ENCODE results near the gene CEACAM18. TPM values are rescaled to one million over a fixed set of nuclear protein-coding genes. Genes with fewer than 3 reads are reported as not detected.

Gene CEACAM18
- total and polyA plus RNA-seq, 10 of the 15 experiments (the other 5 are each of a cell fraction or from before 2014, with no cell fraction given): not detected

- no peak for TF ChIP-seq RB1 (IDR thresholded peaks at IDR 0.05; ENCODE audit: borderline replicate concordance)
- no peak for TF ChIP-seq NR2C1 (IDR thresholded peaks at IDR 0.05)
- TF ChIP-seq WRNIP1 (IDR thresholded peaks at IDR 0.05; ENCODE audit: borderline replicate concordance, low read depth, low read length): no peak
- TF ChIP-seq DPF2 (IDR thresholded peaks at IDR 0.05): peak; percentile 66; the same call in 1 of the 2 replicates
- TF ChIP-seq IRF5 (IDR thresholded peaks at IDR 0.05; ENCODE audit: borderline replicate concordance): no peak
These were observed 53.3 kb downstream of the CEACAM18 start, which contains the start of gene SIGLEC6 (continued) for GRCh38 chr19:51531349-51532315.

- Histone ChIP-seq H3K36me3 (ENCODE audit: control insufficient read depth in 2 of 2, insufficient read depth in 2 of 2, low read length in 1 of 2) (no peaks in the 10 kb centered on the region), H3K4me2 (ENCODE audit: control insufficient read depth, insufficient read depth) (peak overlapping the region; percentile 50), H4K20me1 (ENCODE audit: control insufficient read depth, insufficient read depth) (no peaks in the 10 kb centered on the region), H3K27ac (ENCODE audit: control insufficient read depth, insufficient read depth) (no peak overlapping the region; the same call in 1 of the 2 replicates), H2AFZ (ENCODE audit: control insufficient read depth, low read depth, low read length) (no peak overlapping the region), H3K4me1 (ENCODE audit: control insufficient read depth, insufficient read depth, low read length) (peaks cover 11% of the 10 kb centered on the region), H3K79me2 (ENCODE audit: control insufficient read depth, insufficient read depth, low read length) (no peaks in the 10 kb centered on the region), H3K27me3 (replicated peaks in 1 of 2; ENCODE audit: control insufficient read depth in 2 of 2, insufficient read depth in 2 of 2, low read length in 1 of 2) (no peaks in the 10 kb centered on the region), H3K9ac (ENCODE audit: control insufficient read depth, insufficient read depth, low read length) (no peak overlapping the region), H3K4me3 (peak overlapping the region; percentile 5; the same call in 1 of the 2 replicates), H3K9me3 (replicated peaks; ENCODE audit: control insufficient read depth, insufficient read depth, low read length) (no peaks in the 10 kb centered on the region)
- ChIA-PET SMC1A (ENCODE audit: uncharacterized antibody, unreplicated experiment) (interaction anchor here (0.6 to 1.0 kb wide), 3 partner anchors 12 to 138 kb away, joined by 3 read pairs; no protein-coding TSS in a partner anchor), RAD21 (ENCODE audit: unreplicated experiment) (interaction anchor here (1.2 kb wide), 1 partner anchor 14 kb away, joined by 3 read pairs; no protein-coding TSS in a partner anchor), POLR2A (no interaction called here), CTCF (no interaction called here)
- ATAC-seq: no peak
- WGBS (ENCODE audit: insufficient coverage, insufficient replicate concordance, low lambda C conversion rate, missing lambda C conversion rate): 0% methylated on average over 1 of the region's 1 CpG
- FAIRE-seq: peak; percentile 80
- no TSS peak for BruUV-seq (replicated peaks)
- TF ChIP-seq TARDBP (IDR thresholded peaks at IDR 0.05; ENCODE audit: borderline replicate concordance) (no peak), HDGF (IDR thresholded peaks at IDR 0.05) (no peak), STAT3 (IDR thresholded peaks at IDR 0.05; ENCODE audit: low read depth, low read length) (no peak), NR2C2 (IDR thresholded peaks at IDR 0.05; ENCODE audit: borderline replicate concordance, control insufficient read depth, insufficient read length, low read depth) (no peak), BACH1 (IDR thresholded peaks at IDR 0.05; ENCODE audit: borderline replicate concordance) (no peak), TCF12 (IDR thresholded peaks at IDR 0.05; ENCODE audit: low read depth, low read length) (no peak), SPI1 (IDR thresholded peaks at IDR 0.05; ENCODE audit: borderline replicate concordance, insufficient read depth, low read depth, low read length) (peak; percentile 35; the same call in 1 of the 2 replicates), LARP7 (IDR thresholded peaks at IDR 0.05) (no peak), RUNX3 (IDR thresholded peaks at IDR 0.05; ENCODE audit: low read length) (peak; percentile 38; the same call in 1 of the 2 replicates), TBL1XR1 (IDR thresholded peaks at IDR 0.05; ENCODE audit: low read depth, low read length) (no peak)
- intact Hi-C loops (cut with micrococcal nuclease; ENCODE audit: unreplicated experiment): no loop called here
- in situ Hi-C loops (cut with MboI): no loop called here
- no peak for DNase-seq (ENCODE audit: low read depth, low spot score)
These were observed 57.2 kb downstream of the CEACAM18 start for GRCh38 chr19:51535535-51535934.

All from GM12878 (cell line).